Stimulated activated CD8-positive, alpha-beta memory T cell treated with anti-CD3 and anti-CD28 coated beads, Interleukin-4, amount 100 ng/mL, for 24 hours (primary cell): ENCODE data around the gene THADA.
"Not testable (repeated sequence)": the region's sequence is repeated elsewhere in the genome, so short reads cannot be mapped to it uniquely, and the experiment has no call there.

ENCODE experiments used
- DNase-seq: peaks from one replicate; pipeline ENCODE4 v3.0.0-alpha.2; 2020; ENCODE audit warnings: low read depth

Gene THADA

GRCh38 chr2:43298500-43298899 lies 297.3 kb downstream of the THADA start:
- no peak for DNase-seq

GRCh38 chr2:43297740-43298139 lies 298.1 kb downstream of the THADA start:
- DNase-seq = not testable (repeated sequence)

GRCh38 chr2:43294973-43295603 lies 300.8 kb downstream of the THADA start:
- no peak for DNase-seq

DNA sequence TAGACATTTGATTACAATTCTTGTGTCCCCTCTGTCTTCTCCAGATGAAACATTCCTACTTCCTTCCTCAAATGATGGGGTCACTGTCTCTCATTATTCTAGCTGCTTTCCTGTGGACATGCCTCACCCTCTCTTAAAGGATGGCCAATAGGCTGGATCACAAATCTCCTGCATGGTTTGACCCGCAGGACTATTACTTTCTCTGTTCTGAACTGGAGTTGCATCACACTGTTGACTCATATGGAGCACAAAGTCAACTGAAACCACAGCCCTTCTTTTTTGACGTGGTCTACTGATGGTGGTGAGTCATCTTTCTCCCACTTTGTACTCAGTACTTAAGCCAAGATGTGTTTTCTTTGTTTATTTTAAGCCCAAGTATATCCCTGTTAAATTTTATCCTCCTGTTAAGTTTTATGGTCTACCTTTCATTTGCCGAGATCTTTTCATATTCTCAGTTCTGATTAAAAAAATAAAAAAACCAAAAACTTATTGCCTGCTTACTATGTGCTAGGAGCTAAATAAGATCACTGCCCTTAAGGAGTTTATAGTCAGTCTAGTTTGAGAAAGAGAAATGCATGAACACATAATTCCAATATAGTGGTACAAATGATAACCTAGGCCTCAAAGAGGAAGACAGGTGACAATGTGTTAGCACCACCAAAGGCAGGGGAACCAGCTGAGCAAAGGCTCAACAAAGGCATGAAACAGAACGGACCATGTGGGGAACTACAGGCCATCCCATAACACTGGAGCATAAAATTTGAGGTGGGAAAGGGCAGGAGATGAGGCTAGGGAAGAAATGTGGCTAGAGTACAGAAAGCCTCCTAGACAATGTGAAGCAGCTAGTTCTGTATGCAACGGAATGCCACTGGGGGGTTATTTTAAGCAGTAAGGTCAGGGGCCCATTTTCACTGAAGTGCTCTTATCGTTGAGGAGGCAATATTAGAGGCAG lies 301.8 kb downstream of the THADA start:
- DNase-seq = no peak

DNA sequence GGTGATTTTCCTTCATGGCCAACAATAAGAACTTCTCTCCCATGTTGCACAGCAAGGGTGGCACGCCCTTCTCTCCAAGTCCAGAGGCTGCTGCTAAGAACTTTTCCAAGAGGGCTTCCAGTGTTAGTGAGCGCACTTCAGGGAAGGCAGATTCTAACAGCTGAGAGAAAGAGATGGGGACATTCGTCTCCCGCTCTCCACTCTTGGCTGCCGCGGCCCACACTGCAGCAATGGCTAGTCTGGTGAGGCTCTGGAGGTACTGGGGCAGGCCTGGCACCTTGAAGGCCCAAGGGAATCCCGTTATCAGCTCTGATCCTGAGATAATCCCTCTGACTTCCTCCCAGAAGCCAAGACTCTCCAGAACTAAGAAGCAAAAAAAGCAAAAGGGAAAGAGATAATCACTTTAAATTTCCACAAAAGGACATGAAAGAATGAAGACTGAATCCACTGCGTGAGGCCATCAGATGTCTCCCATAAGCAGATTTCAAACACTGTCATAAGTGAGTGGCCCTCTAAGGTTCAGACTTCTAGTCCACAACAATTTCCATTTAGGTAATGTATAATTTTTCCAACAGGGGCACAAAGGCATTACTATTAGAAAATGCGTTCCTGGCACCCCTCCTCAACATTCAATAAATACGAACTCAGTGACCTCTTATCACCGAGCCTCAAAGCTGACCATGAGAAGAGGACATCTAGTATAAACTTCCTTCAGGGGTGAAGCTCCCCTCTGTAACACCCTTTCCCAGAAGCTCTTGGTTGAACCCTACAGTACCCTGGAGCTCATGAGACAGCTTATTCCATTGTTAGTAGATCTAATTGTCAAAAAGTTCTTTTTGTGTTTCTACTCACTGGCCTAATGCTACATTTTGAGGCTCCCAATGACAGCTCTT lies 302.7 kb downstream of the THADA start:
- DNase-seq = no peak

- no peak for DNase-seq
Observed at GRCh38 chr2:43292297-43292696, 303.5 kb downstream of the THADA start.

DNA sequence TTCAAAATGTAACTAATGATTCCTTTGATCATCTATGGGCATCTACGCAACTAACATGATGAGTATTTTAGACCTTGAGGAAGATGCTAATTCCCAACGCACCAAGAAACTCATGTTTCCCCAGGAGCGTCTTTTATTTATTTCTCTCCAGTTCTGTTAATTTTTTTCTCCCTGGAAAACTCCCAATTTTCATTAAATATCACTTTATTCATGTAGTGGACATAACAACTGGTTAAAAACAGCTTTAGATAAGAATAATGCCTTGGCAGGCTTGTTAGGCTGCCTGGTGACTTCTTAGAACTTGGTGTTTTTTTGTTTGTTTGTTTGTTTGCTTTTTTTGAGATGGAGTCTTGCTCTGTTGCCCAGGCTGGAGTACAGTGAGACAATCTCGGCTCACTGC lies 306.5 kb downstream of the THADA start:
- no peak for DNase-seq

DNA sequence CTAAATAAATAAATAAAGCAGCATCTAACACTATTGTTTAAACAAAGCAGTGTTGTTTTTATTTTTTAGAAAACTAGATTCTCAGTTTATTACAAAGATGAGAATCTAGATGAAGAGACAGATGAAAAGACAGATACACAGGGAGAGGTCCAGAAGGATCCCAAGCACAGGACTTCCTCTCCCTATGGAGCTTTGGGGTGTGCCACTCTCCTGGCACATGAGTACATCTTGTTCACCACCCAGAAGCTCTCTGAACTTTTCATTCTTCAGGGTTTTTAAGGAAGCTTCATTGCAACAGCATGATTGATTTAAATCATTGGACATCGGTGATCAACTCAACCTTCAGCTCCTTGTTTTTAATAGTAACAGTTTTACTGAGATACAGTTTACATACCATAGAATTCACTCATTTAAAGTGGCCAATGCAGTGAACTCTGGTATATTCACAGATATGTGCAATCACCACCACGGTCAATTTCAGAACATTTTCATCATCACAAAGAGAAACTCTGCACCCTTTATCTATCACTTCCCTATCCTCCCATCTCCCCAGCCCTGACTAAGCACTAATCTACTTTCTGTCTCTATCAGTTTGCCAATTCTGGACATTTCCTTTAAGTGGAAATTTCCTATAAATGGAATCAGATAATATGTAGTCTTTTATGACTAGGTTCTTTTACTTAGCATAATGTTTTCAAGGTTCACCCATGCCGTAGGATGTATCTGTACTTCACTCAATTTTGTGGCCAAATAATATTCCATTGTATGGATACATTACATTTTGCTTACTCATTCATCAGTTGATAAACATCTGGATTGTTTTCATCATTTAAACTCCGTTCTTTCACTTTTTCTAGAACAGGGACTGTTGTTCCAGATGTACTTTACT lies 307.2 kb downstream of the THADA start:
- DNase-seq = no peak

DNA sequence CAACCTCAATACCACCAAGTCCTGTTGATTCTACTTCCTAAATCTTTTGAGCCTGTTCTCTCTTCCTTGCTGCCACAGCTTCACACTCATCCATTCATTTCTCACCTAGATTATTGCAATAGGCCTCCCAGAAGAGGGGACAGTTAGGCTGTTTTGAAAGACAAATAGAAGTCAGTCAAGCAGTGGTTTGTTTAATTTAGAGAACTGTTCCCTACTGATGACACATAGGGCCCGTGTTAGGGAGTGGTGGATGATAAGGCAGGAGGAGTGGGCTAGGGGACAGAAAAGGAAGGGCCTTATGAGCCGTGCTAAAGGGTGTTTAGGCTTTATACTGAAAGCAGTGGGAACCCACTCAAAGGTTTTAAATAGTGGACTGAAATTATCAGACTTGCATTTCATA lies 309.9 kb downstream of the THADA start:
- DNase-seq = no peak

DNA sequence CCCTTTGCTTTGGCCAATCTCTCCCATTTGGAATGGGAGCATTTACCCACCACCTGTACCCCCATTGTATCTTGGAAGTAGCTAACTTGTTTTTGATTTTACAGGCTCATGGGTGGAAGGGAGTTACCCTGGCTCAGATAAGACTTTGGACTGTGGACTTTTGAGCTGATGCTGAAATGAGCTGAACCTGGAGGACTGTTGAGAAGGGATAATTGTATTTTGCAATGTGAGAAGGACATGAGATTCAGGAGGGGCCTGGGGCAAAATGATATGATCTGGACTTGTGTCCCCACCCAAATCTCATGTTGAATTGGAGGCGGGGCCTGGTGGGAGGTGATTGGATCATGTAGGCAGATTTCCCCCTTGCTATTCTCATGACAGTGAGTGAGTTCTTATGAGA lies 310.9 kb downstream of the THADA start:
- no peak for DNase-seq

DNA sequence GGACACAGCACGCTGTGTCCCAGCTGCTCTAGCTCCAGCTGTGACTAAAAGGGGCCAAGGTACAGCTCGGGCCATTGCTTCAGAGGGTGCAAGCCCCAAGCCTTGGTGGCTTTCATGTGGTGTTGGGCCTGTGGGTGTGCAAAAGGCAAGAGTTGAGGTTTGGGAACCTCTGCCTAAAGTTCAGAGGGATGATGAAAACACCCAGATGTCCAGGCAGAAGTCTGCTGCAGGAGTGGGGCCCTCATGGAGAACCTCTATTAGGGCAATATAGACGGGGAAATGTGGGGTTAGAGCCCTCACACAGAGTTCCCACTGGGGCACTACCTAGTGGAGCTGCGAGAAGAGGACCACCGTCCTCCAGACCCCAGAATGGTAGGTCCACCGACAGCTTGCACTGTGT lies 311.5 kb downstream of the THADA start:
- not testable (repeated sequence) for DNase-seq

GRCh38 chr2:43280994-43281393 lies 314.8 kb downstream of the THADA start:
- DNase-seq = no peak

GRCh38 chr2:43279317-43279840 lies 316.5 kb downstream of the THADA start:
- DNase-seq = no peak

GRCh38 chr2:43278564-43279220 lies 317.1 kb downstream of the THADA start:
- no peak for DNase-seq

DNA sequence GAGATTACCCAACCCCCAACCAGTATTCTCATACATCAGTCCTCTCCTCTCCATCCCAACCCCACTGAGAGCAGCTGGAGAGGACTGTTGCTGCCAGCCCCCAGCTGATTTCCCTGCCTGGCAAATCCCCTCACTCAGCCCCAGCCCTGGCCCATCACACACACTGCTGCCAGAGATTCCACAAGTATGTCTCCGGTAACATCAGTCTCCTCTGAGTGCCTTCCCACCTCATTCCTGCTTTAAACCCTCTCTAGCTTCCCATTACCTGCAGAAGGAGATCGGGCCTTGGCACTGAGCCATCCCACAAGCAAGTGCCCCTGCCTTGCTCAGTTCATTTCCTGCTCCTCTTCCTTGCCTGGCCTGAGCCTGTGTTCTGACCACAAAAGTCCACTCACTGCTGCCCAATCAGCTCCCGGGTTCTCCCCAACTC lies 318.9 kb downstream of the THADA start:
- no peak for DNase-seq

- DNase-seq = no peak
Observed at GRCh38 chr2:43276266-43276941, 319.4 kb downstream of the THADA start.

- no peak for DNase-seq
Observed at GRCh38 chr2:43274721-43275120, 321.1 kb downstream of the THADA start.

DNA sequence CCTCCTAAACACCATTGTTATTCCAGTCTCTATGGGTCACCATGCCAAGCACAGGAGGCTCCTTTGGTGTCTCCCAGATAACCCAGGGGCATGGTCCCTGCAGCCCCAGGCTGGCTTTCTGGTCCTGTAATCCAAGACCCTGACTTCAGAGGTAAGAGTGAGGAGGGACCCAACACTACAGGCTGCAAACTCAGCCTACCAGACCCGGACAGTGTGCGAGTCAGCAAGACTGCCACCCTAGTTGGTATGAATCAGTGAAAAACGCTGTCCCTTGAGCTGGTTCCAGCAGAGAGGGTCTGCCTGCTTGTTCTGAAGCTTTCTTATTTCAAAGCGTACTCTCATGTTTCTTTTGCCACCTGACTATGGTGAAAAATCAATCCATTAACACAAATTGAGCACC lies 321.8 kb downstream of the THADA start:
- no peak for DNase-seq

DNA sequence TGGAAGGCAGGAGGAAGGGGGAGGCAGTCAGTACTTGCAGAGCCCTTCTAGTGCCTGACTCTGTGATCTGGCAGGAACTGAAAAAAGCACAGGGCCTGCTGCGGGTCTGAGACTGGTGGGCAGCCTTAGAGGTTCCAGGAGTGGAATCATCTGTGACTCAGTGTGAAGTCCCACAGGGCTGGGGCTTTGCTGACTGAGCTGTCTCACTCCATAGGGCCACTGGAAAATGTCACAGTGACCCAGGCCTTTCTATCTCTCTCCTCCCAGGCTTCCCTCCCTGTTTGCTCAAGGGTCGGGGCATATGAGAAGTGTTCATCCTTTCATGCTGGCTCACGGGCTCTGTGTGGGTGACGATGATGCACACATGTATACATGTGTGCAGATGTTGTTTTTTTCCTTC lies 322.3 kb downstream of the THADA start:
- no peak for DNase-seq
